GM18861 (cell line): ENCODE measurements around the gene MACROD2.

Experiments
- ATAC-seq: cut with Tn5 transposase; IDR thresholded peaks from one replicate; pipeline ENCODE4 v1.9.1; 2021; ENCODE audit not compliant: unreplicated experiment

The MACROD2 gene

DNA sequence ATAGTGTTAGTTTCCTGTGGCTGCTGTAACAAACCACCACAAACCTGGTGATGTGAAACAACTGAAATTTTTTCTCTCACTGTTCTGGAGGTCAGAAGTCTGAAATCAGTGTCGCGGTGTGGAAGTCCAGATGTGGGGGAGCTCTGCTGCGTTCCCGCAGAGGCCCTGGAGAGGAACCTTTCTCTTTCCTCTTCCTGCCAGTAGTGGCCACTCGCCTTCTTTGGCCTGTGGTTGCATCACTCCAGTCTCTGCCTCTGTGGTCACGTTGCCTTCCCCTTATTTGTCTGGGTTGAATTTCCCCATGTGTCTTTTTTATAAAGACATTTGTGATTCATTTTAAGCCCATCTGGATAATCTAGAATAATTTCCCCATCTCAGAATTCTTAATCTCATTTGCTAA is 637.6 kb downstream of the MACROD2 start:
- no peak for ATAC-seq

DNA sequence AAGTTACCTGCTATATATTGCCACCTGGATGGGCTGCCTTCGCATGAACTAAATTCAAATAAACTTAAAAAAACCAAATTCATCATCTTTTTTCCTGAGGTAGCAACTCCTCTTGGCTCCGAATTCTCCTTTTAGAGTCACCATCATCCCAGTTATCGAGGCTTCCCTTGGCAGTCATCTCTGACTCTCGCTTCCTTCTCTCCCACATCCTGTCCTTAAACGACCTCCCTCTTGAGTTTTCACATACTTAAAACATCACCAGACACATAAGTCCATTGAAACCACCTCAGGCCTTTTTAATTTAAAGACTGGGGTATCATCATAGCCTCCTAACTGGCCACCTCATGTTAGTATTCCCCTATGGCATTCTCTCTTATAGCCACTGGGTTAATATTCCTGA is 638.2 kb downstream of the MACROD2 start:
- no peak for ATAC-seq

DNA sequence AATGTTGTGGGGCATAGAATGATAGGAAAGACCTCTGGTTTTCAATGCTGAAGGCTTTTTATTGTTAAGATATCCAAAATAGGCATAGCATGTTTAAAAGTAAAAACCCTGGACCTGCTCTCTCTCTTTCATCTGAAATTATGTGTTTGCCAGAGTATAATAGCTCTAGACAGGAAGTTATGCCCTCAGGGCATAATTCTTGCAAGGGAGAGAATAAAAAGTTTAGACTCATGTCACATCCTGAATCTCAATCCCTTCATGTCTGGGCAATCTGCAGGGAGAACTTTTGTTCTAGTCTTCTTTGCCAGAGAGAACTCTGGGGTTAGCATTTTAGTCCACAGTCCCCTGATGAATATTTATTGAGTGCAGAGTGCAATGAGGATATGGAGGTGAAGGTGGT is 639.3 kb downstream of the MACROD2 start:
- no peak for ATAC-seq

DNA sequence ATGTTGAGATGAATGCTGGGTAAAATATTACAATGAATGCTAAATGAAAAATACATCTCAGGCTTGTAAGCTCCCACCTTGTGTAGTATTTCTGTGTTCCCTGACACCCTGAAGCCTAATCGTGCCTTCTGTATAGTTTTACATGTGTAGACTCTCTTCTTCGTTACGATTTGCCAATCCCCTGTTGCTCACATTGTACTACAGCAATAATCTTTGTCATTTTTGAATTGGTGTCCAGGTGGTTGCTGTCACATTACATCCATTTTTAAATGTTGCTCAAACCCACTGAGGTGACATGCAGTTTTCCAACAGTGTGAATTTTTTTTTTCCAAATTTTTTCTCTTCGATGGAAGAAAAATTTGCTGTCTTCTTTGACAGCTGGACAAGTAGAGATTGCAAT is 642.1 kb downstream of the MACROD2 start:
- ATAC-seq = no peak

DNA sequence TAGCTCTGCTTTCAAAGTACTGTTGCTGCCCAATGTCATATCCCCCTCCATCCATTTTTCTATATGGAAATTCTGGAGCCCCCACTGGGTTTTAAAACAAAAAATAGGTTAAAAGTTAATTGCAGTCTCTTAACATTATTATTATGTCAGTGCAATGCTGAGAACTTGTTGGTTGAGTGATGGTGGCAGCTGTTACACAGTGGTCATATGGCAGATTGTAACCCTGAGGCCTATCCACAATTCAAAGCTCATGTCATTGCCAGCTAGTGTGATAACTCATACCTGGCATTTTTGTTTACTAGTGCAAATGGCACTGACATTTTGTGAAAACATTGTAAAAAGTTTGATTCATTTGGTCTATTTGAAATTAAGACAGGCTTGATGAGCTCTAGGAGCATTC is 647.8 kb downstream of the MACROD2 start:
- ATAC-seq = no peak

DNA sequence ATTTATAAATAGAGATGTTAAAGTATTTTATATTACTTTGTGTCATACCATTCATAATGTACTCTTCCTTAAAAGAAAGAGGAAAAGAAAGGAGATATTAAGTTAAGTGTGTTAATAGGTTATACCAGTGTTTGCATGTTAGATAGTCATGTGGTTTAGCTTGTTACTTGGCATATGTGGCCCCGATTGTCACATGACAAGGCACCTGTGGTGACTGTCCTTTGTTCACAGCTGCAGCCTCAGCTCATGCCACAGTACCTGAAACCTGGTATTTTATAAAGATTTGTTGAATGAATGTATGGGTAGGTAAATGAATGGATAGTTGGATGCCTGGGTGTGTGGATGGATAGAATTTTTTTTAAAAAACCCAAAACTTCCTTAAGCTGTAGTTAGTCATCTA is 648.2 kb downstream of the MACROD2 start:
- ATAC-seq = no peak

DNA sequence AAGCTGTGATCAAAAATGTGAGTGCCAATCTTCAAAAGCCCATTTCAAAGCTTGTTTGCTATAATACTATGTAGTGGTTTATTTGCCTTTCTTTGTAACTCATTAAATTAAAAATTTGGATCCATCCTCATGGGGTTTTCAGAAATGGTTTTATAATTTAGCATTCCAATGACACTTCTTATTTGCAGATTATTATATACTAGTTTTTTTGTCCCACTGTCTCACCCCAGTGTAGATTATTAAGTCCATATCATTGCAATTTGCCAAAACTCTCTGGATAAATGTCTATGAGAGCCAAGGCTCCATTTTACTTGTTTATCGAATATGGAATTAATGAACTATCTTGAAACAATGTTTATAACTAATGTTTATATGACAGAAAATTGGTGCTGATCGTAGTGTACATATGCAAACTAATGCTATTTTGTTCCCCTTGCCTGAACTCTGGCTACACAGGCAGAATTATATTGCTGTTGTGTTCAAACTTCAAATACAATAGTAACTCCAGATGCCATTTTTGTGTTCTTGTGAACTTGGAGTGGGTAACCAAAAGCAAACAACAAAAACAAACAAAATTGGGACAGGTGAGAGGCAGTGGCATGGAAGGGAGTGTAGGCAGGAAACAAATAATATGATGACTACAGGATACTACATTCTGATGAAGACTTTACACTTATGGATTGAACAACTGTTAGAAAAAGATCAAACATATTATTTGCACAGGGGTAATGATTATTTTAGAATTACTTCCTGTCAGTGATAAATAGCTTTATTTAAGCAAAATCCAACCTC is 649.2 kb downstream of the MACROD2 start:
- ATAC-seq = no peak

DNA sequence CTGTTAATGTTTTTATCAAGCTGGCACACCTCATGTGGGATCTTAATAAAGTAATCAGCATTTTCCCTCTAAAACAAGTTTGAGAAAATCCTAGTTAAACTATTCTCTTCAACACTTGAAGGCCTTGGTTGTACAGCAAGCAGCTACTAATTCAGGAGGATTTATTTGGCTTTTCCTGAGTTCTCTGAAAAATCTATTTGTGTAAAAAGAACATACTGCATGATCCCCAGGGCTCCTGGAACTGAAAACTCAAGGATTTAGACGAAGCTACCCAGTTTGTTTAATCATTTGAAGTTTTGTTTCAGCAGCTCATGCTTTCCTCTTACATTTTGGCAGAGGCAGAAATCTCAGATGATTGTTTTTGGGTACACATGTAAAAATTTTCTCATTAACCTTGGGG is 651.7 kb downstream of the MACROD2 start:
- no peak for ATAC-seq

DNA sequence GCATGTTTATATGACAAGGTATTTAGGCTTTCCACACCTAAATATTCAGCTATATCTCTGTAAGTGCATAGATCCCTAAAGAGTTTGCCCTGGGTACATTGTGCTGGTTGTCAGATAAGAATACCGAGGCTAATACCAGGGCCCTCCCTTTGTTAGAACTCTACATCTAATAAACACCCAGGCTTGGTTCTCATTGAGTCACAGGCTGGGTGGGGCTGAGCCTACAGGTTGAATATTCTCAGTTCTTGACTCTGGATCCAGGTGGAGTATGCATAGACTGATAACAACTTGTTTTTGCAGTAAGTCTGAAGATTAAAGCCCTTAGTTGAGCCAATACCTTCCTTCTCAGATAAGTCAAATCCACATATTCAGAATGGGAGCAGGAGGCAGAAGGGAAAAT is 654.3 kb downstream of the MACROD2 start:
- ATAC-seq = no peak

DNA sequence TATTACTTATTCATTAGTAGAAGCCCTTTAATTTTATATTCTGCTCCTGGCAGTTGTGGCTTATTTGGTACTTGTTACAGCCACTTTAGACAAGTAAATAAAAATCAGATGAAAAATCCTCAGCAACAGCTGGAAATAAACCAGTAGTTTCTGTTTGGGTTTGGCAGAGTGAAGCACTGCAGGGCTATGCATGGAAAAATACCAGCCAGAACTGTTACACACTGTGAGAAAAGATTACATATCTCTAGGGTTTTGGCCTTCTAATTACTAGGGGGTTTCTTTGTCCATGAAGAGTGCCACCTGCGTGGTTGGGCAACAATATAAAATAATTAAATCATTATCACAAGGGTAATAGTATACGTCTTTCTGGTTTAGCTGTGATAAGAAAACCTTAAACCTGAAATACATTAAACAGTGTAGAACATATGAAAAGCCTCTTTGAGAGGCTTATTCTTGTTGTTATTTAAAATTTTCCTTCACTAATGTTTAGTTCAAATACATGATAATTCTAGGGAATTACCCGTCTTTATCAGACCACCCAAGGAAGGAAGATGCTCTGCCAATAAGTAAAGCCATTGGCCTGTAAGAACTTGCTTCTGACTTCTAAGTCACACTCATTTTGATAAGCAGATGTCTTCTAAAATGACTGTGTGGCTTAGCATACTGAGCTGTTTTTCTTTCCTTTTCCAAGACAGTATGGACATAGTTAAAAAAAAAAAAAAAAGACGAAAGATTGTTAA is 662.1 kb downstream of the MACROD2 start:
- no peak for ATAC-seq

DNA sequence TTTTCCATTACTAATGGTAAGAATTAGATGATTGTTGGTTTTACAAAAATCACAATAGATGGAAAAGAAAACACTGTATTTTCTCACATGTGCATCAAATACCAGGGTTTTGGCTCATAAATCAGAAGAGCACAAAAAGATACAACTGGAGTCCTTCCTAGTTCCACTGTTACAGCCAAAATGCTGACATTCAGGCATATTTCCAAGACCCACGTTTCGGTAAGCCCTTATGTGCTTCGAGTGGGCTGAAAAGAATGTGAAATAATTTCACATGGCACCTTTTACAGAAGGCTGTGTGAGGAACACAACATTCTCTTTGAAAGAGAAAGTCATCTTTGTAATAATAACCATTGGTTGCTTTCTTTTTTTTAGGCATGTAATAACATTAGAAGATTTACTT is 668.8 kb downstream of the MACROD2 start:
- ATAC-seq = no peak

DNA sequence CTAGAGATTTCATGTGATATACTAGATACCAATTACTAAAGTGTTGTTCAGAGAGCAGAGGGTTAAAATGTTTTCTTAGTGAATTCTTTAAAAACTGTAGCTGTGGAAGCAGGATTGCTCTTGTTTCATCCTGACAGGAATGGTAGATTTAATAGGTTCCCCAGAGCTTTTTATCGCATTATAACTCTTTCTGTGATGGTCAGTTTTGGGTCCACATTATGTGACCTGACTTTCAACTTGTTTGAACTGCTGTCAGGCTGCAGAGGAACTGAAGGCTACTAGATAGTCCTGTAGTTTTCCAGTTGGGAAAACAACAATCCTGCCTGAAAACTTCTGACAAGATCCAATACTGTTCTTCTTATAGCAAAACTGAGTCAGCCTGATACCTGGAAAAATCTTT is 671.4 kb downstream of the MACROD2 start:
- no peak for ATAC-seq

DNA sequence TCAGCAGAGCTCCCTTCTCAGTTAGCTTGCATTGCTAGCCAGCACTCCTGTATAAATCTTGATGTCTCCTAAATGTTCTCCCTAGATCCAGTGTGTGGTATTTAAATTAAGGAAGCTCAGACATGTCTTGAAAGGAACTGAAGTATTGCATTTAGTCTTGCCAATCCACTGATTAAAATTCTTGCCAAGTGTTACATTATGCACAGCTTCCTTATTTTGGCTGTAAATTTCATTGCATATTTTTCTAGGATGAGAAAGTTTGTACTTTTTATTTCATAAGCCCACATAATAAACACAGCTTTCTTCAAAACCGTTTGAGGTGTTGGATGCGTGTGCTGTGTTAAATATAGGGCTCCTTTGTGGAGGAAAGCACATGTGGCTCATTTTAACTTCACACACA is 671.9 kb downstream of the MACROD2 start:
- no peak for ATAC-seq

DNA sequence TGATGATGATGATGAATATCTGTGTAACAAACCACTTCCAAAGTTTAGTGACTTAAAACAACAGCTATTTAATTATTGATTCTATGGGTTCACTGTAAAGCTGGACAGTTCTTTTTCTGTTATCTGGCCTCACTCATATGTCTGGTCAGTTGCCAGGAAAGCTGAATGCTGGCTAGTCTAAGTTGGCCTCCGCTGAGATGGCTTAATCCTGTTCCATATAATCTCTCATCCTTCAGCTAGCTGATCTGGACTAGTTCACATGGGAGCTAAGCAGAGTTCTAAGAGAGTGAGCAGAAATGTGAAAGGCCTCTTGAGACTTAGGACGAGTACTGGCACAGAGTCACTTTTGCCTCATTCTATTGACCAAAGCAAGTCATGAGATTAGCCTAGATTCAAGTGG is 676.8 kb downstream of the MACROD2 start:
- ATAC-seq = no peak

DNA sequence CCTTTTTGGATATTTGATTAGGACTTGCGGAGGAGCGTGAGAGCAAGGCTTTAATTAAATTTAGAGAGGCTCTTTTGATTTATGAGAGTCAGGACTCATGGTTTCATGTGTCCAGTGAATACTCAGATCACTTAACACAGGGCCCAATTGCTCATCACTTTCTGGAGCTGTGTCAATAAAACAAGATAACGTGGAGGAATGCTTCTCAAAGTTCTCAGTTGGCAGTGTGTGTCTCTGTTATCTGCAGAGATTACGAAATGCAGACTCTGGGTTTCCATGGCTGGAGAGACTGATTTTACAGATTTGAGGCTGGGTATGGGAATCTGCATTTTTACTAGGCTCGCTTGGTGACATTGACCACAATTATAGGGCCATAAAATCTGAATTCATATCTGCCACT is 677.8 kb downstream of the MACROD2 start:
- no peak for ATAC-seq

DNA sequence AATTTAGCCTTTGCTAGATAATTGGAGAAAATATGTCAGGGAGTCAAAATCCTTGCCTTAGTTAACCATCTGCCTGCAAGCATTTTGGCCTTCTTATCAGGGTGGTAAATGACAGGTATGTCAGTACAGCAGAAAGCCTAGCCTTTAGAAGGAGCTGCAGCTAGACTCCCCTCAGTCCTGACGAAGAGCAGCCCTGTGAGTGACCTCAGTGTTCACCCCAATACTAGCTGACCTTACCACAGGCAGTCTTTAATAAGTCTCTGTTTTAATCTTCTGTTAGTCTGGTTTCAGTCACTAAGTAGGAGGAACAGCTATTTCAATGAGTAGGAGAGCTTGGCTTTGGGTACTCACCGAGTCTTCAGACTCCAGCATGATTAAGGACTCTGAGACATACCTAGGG is 682.1 kb downstream of the MACROD2 start:
- ATAC-seq = no peak

DNA sequence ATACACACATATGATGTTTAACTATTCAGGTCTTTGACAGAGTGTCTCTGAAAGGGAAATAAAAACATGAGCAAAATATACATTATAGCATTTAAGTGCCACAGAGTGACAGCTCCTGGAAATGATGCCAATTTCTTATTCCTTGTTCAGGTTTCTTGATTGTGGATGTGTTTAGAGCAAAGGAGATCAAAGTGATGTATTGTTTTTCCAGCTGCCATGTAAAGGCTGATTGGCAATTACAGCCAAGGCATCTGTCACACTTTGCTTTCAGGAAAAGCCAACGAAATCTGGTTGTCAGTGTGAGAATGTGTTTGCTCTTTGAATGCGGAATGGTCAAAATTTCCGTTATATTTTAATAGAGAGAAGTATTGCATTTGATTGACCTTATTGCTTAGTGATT is 689.9 kb downstream of the MACROD2 start:
- ATAC-seq = no peak

DNA sequence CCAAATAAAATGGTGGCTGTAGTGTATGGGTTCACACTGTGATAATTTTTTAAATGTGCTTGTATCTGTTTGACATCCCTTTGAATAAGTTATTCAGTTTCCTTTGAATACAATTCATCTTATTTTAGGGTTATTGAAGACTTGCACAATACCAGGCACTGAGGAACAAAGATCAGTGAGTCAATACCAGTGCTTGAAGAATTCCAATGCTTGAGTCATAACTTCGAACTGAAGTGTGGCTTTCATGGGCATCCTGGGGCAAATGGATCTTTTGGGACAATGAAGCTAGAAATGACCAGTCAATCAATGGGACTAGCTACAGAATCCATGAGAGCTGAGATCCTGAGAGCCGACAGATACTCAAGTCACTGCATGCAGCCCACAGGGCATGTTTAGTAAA is 692.0 kb downstream of the MACROD2 start:
- no peak for ATAC-seq

DNA sequence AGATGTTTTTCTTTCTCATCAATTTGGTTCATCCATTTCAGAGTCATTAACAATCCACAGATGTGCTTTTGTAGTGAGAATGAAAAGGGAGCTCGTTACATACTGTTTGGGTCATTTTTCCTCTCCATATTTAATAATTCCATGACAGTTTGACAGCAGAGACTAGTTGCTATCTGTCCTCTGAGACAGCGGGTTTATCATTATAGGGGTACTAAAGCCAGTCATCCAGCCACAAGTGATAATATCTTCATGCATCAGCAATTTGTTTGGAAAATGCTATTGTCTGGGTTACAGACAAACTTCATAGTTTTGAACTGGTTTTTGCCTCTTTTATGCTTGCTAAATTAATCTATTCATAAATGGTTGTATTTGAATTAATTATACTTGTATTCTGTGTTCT is 692.7 kb downstream of the MACROD2 start:
- ATAC-seq = no peak

DNA sequence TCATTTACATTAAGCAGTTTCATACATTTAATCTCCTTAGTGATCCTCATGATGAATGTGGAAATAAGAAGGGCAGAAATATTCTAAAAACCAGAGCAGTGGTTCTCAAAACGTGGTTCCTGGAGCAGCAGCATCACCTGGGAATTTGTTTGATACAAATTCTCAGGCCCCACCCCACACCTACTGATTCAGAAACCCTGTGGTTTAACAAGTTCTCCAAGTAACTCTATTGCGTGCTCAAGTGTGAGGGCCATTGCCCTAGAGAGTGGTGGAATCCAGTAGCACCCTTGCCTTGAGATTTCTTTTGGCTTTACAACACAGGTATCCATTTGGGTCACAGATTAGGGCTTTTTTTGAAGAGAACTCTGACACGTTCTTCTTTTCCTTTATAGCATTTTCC is 696.7 kb downstream of the MACROD2 start:
- ATAC-seq = no peak

DNA sequence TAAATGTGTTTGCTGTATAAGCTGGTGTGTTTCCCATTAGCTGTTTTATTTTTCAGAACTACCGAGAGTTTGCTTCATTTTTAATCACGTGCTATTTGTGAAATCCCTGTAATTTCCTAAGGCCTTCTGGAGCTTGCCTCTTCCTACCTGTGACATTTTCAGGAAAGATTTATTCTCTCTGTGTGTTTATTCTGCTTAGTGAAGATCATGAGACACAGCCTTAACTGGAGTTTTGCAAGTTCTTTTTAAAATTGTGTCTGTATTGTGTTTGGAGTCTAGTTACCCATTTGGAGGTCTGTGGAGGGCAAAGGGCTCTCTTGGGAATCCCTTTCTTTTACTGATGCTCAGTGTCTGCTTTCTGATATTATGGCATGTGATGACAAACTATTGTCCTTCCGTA is 701.2 kb downstream of the MACROD2 start:
- no peak for ATAC-seq

DNA sequence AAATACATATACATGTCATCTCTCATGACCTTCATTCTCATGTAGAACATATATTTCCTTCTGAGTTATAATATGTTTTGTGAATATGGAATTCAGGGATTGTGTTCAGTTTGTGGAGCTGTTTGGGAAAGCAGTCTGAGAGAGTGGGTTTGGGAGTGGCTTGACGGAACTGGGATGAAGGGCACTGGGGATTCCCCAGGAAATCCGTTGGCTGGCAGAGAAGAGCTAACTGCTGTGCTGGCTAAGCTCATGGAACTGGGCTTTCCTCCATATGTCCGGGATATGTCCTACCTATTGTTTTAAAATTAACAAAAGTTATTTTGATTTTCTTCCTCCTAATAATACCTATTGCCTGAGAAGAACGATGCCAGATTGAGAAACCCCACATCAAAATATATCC is 701.6 kb downstream of the MACROD2 start:
- no peak for ATAC-seq

DNA sequence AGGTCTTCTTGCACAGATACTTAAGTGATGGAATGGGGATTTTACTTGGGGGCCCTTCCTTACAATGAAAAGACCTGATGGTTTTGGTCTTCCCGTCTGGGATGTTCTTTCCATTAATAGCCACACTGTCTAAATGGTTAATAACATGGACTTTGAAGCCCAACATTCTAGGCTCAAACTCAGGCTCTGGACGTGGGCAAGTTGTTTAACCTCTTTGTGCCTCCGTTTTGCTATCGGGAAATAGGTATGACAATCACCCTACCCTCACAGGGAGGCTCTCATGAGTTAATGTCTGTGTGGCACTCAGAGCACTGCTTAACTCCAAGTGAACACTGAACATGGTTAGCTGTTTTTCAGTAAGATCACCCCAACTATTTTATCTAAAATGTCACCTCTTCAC is 702.8 kb downstream of the MACROD2 start:
- ATAC-seq = no peak
